Suprapubic skin (tissue), 4 donors: ENCODE data around the gene MAP3K8.
A peak's percentile ranks its signal among the peaks of the same experiment; 100 is the strongest.

Experiments
- CTCF ChIP-seq, 2 donors: fragments of 200-600 bp in 1 of 2; fragments of 450-650 bp in 1 of 2; sonication (generic) in 1 of 2; IDR thresholded peaks; one replicate each; pipeline ENCODE4 v1.5.1; 2016 to 2019; ENCODE audit warnings: antibody characterized with exemption in 2 of 2, mild to moderate bottlenecking in 1 of 2, moderate library complexity in 1 of 2
- EP300 ChIP-seq: sonication (generic); formaldehyde crosslinking; IDR thresholded peaks from one replicate; pipeline ENCODE4 v1.6.1; 2017; ENCODE audit warnings: antibody characterized with exemption
- POLR2A ChIP-seq, 2 donors: fragments of 450-650 bp; IDR thresholded peaks; one replicate each; pipeline ENCODE4 v1.6.1; 2017; ENCODE audit warnings: antibody characterized with exemption in 2 of 2, mild to moderate bottlenecking in 2 of 2, moderate library complexity in 2 of 2
- POLR2AphosphoS5 ChIP-seq, 3 donors: sonication (generic); formaldehyde crosslinking; IDR thresholded peaks; one replicate each; pipeline ENCODE4 v1.6.1; 2017; ENCODE audit warnings: antibody characterized with exemption in 3 of 3

- TF ChIP-seq CTCF (IDR thresholded peaks at IDR 0.05), result no peak
- TF ChIP-seq POLR2AphosphoS5 (IDR thresholded peaks at IDR 0.05), result peak; percentile 21 to 80 (median 48)
- TF ChIP-seq POLR2A (IDR thresholded peaks at IDR 0.05), result peak; percentile 74 to 77
- no peak for TF ChIP-seq EP300
These were observed at the start of gene MAP3K8 for GRCh38 chr10:30433730-30434272.
